ENCODE data around the gene ADGRG6.
A peak's percentile ranks its signal among the peaks of the same experiment; 100 is the strongest.
"Not testable (repeated sequence)": the region's sequence is repeated elsewhere in the genome, so short reads cannot be mapped to it uniquely, and the experiment has no call there.

The ADGRG6 gene

DNA sequence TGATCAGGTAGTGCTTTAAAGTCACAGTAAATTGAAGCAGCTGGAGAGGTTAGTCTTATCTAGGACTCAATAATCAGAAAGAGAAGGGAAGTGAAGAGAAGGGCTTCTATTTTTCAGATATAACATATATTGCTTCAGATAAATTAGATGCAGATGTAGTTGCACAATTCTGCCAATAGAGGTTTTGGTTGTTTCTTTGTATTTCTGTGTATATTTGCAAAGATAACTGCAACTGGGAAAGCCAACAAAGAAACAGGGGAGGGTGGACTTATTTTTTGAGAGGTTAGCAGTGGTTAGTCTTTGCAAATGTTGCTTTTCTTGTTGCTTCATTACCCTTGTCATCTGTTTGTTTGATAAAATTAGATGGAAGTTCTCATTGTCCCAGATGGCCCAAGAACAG lies 106.6 kb downstream of the ADGRG6 start:
- DNase-seq (ENCODE audit: low read depth, low spot score), result no peak

DNA sequence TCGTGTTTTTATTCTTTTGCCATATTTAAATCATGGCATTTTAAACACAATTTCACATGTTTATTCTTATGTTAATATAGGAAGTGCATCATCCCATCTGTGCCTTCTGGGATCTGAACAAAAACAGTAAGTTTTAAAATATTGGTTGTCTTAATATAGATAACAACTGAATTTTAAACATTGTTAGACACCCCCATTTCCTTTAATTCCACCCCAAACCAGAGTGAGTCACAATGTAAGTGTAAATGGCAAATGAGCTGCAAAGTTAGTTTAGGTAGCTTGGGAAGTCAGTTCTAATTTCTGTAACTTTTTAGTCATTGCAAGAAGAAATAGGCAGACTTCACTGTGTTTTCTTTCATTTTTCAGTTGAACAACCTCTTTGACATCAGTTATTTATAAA lies 108.0 kb downstream of the ADGRG6 start:
- DNase-seq (ENCODE audit: low read depth, low spot score), result no peak

DNA sequence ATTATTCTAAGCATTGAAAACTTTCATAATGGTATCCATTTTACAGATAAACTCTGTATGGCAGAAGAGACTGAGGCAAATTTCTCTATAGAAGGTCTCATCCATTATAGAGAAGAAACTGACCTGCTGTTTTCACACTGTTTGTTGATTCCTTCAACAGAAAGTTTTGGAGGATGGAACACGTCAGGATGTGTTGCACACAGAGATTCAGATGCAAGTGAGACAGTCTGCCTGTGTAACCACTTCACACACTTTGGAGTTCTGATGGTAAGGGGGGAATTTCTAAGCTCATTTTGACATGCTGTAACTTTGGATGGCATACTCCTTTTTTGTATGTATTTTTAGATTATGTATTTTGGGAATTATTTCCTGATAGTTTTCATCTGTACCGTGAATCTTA lies 109.3 kb downstream of the ADGRG6 start:
- no peak for DNase-seq (ENCODE audit: low read depth, low spot score)

DNA sequence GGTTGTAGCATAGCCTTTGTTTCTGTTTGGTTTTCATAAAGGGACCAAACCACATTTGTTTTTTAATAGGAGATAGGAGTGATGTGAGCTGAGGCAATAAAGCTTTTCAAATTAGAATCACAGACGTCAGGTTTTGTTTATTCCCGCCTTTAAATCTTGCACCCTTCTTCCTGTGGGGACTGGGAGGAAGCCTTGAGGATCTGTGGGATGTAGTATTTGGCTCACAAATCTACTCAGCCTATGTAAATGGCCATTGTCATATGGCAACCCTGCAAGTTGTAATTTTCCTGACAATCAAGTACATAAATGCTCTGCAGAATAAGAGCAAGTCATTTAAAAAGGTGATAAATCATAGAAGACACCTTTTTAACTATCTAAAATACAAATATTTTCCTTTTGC lies 110.4 kb downstream of the ADGRG6 start:
- no peak for DNase-seq (ENCODE audit: low read depth, low spot score)

DNA sequence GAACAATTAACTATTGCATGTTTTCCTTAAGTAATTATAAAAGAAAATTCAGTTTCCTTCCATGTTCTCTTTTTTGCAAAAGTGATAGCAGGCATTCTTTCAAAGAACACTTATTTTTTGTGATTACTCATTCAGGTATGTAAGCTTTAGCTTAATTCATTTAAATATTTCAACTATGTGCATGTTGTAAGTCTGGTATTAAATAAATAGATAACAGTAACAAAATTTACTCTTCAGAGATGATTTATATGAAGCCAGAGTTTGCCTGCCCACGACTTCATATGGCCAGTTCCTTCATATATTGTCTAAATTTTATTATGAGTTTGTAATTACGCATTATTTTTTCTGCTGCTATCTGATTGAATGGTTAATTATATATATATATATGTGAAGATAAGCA lies 110.9 kb downstream of the ADGRG6 start:
- DNase-seq (ENCODE audit: low read depth, low spot score), result no peak

DNA sequence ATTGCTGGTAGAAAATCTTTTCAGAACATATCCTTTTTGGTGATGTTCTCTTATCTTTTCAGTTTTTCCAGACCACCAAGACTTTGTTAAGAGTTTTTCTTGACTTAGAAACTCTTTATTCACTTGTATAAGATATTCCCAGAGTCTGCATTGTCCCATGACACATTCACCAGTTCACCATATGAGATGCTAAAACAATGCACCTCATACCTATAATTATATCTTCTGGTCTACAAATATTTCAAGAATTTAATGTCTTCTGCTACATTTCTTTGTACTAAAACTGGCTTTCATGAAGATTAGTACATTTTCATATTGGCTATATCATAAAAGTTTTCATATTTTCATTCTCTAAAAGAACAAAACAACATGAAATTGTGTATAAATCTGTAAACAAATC lies 111.3 kb downstream of the ADGRG6 start:
- DNase-seq (ENCODE audit: low read depth, low spot score), result no peak

DNA sequence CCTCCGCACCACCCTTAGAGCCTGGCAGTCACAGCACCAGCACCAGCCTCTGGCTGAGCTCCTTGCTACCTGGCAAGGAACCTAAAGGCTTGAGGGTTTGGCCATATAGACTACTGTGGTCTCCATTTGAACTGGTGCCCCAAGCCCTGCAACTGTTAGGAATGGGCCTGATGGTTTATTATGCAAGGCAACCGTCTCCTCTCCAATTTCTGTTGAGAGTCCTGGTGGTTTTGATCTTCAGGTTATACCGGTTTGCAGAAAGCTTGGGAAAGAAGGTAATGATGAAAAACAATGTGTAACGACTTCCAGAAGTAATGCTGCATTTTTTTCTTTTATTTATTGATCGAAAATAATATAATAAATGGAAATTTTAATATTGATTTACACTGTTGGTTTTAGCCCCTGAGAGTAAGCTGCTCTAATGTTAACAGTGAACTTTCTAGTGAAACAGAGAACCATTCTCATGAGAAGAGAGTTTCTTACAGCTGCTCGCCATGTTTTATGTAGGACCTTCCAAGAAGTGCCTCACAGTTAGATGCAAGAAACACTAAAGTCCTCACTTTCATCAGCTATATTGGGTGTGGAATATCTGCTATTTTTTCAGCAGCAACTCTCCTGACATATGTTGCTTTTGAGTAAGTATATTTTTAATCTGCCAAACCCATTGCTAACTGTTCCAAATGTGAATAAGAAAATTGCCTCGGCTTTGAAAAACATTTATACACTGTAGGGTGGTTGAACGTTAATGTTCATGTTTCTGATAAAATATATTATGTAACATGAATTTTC lies 112.8 kb downstream of the ADGRG6 start:
- no peak for DNase-seq (ENCODE audit: low read depth, low spot score)

DNA sequence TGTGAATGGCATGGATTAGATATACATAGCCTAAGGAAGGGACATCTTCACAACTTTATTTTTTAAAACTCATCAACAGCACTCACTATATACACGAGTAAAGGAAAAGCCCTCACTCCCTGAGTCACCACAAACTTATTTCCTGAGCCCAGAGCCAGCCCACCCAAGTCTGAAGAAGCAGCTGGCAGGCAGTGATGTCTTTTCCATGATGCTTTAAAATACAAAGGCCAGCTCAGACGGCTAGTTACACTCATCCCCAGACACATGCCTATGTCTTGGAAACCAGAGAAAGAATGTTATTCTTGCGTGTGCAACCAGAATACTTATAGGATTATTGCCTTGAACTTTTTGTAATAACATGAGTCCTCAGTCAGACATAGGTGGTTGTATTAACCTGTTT lies 114.4 kb downstream of the ADGRG6 start:
- DNase-seq (ENCODE audit: low read depth, low spot score), result peak; percentile 53

DNA sequence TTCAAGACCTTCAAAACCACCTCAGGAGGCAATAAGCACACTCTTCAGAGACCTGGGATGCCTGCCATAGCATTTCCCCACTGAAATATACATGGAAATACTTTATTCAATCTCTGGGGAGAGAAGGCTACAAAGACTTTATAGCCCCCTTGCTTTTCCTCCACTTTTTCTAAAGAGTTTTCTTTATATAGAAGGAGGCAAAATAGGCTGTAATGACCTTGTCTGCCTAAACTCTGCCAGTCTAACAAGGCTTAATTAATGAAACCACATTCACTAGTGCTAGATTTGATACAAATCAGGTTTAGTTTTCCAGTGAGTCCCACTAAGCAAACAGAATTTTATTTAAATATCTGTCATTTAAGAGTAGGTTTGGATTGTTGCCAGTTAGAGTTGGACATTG lies 114.9 kb downstream of the ADGRG6 start:
- DNase-seq (ENCODE audit: low read depth, low spot score), result no peak

DNA sequence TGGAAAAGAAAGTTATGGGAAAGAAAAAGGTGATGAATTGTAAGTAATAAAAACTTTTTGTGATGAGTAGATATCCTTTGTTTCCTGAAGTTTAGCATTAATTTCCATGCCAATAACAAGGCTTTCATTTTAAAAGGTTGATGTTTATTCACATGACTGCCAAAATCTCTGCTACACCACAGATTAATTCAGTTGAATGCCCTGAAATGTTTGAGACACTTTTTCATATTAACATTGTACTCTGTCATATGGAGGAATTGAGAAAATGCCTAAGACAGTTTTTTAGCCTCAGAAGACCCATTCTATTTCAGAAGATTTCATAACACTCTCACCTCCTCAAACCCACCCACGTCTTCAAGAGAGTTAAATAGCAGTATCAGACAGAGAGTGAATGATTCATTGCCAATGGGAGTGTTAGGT lies 115.5 kb downstream of the ADGRG6 start:
- DNase-seq (ENCODE audit: low read depth, low spot score), result no peak

DNA sequence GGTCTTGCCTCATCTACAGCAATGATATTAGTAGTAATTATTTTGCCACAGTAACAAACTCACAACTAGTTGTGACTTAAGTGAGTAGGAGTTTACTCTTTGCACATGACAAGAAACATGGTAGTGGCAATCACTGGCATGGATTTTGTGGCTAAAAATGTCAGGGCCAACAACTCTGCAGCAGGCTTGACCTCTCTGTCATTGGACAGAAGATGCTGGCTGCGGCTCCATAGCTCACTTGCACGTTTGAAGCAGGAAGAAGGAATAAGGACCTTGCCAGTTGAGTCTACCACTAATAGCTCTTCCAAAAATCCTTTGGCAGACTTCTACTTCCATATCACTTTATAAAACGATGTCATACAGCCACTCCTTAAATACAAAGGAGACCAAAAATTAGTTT lies 117.3 kb downstream of the ADGRG6 start:
- no peak for DNase-seq (ENCODE audit: low read depth, low spot score)

DNA sequence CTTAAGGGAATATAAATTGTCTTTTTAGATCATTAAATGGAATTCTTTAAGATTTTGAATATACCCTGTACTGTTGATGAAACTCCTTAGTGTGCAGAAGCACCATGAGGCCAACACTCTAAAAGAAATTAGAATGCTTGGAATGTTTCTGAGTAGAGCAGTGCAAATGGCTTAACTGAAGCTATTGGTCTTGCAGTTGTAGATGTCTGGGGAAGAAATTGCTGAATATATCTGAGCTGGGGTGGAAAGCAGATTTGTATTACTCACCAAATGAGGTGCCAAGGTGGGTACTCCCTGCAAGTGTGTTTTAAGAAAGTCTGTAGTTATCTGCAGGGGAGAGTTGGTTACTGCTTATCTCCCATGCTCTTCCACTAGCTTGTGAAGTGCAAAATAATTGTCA lies 119.0 kb downstream of the ADGRG6 start:
- no peak for DNase-seq (ENCODE audit: low read depth, low spot score)

DNA sequence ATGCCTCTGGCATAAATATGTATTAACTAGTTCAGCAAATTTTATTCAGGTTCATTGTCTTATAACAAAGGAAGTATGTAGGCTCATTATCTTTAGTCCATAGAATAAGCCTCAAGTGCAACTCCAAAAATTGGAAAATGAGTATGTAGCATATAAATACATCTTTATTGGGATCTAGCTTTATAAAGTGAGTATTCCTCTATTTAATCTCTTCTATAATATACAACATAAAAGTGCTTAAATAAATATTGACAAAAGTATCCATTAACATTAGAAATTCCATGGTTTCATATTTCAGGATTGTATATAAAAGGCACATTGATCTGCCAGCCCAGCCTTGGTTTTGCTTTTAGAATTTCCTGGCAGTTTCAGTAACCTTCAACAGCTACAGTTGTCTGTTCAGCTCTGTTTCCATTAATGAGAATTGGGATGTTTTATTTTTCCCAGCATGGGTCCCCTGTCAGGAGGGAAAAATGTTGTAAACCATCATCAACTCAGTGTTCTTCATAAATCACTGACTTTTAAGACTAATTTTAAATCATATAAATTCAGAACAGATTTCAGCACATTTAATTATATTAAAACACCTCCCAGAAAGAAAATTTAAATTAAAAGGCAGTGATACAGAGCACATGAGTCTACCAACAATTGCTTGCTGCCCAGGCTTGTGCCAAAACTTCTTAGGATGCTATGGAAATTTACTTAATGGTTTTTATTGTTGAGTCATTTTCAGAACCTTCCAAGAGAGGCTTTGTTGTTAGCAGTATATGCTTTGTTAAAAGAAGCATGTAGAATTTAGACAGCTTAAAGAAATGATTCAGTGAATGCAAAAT lies 119.7 kb downstream of the ADGRG6 start:
- DNase-seq (ENCODE audit: low read depth, low spot score), result no peak

DNA sequence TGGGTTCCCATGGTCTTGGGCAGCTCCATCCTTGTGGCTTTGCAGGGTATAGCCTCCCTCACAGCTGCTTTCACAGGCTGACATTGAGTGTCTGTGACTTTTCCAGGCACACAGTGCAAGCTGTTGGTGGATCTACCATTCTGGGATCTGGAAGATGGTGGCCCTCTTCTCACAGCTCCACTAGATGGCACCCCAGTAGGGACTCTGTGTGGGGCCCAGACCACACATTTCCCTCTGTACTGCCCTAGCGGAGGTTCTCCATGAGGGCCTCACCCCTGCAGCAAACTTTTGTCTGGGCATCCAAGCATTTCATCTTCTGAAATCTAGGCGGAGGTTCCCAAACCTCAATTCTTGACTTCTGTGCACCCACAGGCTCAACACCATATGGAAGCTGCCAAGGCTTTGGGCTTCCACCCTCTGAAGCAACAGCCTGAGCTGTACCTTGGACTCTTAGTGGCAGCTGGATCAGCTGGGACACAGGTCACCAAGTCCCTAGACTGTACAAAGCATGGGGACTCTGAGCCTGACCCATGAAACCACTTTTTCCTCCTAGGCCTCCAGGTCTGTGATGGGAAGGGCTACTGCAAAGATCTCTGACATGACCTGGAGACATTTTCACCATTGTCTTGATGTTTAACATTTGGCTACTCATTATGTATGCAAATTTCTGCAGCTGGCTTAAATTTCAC lies 124.8 kb downstream of the ADGRG6 start:
- DNase-seq (ENCODE audit: low read depth, low spot score), result not testable (repeated sequence)

DNA sequence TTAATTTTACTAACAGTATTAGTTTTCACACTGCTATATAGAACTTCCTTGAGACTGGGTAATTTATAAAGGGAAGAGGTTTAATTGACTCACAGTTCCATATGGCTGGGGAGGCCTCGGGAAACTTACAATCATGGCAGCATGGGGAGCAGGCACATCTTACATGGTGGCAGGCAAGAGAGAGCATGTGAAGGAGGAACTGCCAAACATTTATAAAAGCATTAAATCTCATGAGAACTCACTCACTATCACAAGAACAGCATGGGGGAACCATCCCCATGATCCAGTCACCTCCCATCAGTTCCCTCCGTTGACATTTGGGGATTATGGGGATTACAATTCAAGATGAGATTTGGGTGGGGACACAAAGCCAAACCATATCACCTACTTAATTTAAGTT lies 126.7 kb downstream of the ADGRG6 start:
- DNase-seq (ENCODE audit: low read depth, low spot score), result not testable (repeated sequence)

DNA sequence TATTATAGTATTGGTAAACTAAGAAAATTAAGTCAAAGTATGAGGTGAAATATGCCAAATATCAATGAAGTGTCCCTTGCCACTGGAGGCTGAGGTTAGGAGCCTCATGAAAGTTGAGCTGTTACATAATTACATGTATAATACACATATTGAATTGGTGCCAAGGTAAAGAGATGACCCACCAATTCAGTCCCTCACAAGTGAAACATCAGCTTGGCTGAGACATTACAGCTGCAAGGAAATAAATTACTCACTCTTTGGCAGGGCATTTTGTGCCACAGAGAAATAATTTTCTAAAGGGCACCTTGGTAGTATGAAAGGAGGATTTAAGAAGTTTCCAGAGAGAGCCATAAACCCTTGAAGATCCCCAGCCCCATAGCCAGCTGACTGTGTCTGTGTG lies 127.4 kb downstream of the ADGRG6 start:
- no peak for DNase-seq (ENCODE audit: low read depth, low spot score)

DNA sequence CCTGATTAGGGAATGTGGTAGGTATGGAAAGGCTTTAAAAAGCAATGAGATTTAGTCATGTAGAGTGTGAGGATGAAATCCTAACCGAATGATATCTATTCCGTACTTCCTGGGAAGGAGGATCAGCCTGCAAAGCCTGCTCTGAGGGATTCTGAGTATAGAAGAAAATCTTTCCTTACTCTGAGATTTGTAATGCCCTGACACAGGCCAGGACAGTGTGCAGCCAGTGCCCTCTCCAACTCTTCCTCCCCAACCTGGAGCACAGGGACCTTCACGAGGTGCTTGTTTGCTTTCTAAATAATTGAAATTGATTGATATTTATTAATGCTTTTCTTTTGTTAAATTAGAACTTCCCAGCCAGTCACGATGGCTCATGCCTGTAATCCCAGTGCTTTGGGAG lies 131.6 kb downstream of the ADGRG6 start:
- DNase-seq (ENCODE audit: low read depth, low spot score), result no peak

DNA sequence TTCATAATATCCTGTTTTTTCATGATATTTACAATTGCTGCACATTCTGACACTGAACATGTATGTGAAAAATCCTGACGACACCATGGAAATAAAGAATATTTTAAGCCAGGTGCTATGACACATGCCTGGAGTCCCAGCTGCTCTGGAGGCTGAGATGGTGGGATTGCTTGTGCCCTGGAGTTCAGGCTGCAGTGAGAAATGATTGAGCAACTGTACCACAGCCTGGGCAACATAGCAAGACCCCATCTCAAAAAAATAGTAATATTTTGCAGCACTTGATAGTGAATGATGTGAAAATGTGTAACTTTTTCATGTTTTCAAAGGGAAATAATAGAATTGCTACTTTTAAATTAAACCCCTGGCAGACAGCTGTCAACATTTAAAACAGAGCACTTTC lies 137.1 kb downstream of the ADGRG6 start:
- no peak for DNase-seq (ENCODE audit: low read depth, low spot score)

DNA sequence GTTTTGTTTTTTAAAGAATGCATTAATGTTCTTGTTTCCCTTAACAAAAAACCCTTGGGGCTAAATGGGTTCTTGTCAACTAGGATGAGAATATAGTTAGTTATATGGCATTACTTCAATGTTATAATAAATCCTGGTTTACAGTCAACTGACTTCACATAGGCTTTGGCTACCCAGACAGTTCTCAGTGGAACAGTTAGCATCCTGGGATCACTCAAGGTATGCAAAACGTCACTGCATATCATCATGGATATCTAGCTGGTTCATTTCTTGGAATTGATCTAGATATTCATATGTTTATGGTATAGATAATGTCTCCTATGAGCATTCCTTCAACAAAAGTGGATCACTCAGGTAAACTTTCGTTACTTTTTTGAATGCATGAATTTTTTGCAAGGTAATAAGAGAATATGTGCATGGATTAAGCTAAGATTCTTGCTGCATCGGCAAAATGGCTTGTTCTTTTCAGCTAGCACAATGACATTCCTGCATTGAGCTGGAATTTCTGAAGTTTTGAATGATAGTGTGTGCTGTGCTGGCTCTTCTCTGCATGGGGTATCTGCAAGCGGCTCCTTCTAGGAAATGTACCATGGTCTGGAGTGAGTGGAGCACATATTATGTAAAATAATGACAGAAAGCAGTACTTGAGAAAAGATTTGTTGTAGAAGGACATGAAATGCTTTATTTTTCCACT lies 138.9 kb downstream of the ADGRG6 start:
- DNase-seq (ENCODE audit: low read depth, low spot score), result no peak

DNA sequence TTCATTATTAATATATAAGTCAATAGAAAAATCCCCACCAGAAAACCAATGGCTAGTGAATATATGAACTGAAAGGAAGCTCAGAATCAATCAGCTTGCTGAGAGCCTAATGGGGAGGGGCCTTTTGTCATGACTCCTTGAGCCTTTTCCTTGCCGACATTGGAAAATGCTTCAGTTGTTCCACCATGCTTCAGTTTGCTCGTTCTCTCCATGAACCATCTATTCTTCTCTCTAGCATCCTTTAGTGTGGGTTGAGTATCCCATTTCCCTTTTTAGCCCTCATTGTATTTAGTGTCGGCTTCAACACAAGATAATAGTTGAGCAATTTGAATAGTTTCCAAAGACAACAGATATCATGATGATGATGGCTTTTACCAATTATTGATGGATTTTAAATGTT lies 139.9 kb downstream of the ADGRG6 start:
- no peak for DNase-seq (ENCODE audit: low read depth, low spot score)

DNA sequence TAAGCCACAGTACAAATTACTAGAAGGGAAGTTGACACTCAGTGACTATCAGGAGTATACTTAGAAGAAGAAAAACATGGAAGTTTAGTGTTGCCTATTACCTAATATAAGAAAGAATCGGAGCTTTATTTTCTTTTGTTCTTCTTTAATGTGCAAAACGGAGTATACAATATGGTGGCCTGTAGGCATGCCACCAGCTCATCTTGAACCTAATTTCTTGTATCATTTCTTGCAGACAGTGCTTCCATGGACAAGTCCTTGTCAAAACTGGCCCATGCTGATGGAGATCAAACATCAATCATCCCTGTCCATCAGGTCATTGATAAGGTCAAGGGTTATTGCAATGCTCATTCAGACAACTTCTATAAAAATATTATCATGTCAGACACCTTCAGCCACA lies 141.3 kb downstream of the ADGRG6 start:
- no peak for DNase-seq (ENCODE audit: low read depth, low spot score)

DNA sequence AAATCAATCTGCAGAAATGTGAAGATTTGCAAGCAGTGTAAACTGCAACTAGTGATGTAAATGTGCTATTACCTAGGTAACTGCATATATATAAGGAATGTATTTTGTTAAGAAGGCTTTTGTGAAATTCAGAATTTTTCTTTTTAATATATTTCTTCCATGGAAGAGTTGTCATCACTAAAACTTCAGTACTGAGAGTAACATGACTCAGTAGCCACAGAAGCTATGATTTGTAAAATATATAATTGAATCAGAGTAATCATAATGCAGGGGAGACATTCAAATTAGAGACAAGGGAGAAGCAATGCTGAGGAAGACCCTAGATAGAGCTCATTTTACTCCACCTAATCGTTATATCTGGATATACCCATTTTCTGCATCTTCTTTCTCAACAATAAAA lies 141.7 kb downstream of the ADGRG6 start:
- no peak for DNase-seq (ENCODE audit: low read depth, low spot score)
